Measurements from ENCODE around the gene JPT1. TPM values are rescaled to one million over a fixed set of nuclear protein-coding genes. Genes with fewer than 3 reads are reported as not detected.
A peak's percentile ranks its signal among the peaks of the same experiment; 100 is the strongest.

The JPT1 gene
- total and polyA plus RNA-seq, 10 donors, result 47.1 to 192 (median 99.5) TPM

DNA sequence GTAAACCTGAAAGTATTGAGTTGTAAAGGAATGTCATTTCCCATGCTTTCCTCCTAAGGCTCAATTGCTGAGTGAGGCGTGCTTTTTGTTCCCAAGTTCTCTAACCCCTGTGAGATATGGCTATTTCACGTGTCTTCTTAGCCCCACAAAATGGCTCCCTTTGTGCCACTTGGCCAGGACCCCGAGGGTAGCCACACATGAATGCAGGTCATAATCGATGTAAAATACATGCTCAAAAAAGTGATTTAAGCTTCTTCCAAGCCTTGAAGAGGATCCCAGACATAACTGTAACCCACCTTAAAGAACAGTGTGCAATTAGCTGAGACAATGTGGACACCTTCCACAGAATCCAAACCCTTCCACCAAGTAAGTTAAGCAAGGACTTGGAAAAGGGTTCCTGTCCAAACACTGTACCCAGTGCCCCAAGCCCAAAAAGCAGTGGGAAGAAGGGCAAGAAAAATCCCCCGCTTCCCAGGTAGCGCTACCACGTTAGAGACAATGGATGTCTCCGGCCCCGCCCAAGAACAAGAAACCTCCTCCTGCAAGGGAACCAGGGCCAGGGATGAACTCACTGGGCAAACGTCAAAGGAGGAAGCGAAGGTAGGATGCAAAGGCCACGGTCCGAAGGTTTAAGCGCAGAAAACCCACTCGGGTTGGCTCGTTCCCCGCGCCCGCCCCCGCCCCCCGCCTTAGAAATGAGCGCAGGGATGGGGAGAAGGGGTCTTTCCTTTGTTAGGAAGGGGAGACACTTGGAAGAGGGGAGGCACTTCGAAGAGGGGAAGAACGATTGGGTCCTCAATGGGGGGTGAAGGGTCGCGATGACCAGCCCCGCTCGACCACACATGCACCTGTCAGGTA, 1.2 kb downstream of the JPT1 start:
- 7 to 11% (median 8%) methylated on average over 27 to 28 of the region's 28 CpGs for WGBS, 5 donors
- peaks cover 9 to 54% (median 30%) of the 10 kb centered on the region in 6 donors for H3K4me1 ChIP-seq
- H3K9me3 ChIP-seq, result no peaks in the 10 kb centered on the region
- intact Hi-C loops (cut with DNase I; ENCODE audit: low total_unique reads), result no loop called here
- H3K27me3 ChIP-seq (replicated peaks in 1 of 7), result no peaks in the 10 kb centered on the region
- peak; percentile 80 for DNase-seq
- H3K36me3 ChIP-seq, result peaks cover 0 to 6% (median 3%) of the 10 kb centered on the region in 6 donors
- peak overlapping the region; percentile 76 to 99 (median 90) for H3K4me3 ChIP-seq
- TF ChIP-seq POLR2AphosphoS5 (IDR thresholded peaks at IDR 0.05) (peak in 1 of 3 donors; percentile 45), CTCF (IDR thresholded peaks at IDR 0.05 in 8 of 11, conservative IDR thresholded peaks at IDR 0.05 in 3 of 11) (no peak), POLR2A (IDR thresholded peaks at IDR 0.05) (no peak)
- peak overlapping the region in 5 of 8 donors; percentile 84 to 96 (median 91) for H3K27ac ChIP-seq

GRCh38 chr17:75152523-75152921, 1.8 kb downstream of the JPT1 start:
- Histone ChIP-seq H3K36me3 (peaks cover 0 to 12% (median 8%) of the 10 kb centered on the region in 6 donors), H3K27ac (no peak overlapping the region), H3K4me1 (peaks cover 9 to 57% (median 30%) of the 10 kb centered on the region in 6 donors), H3K27me3 (replicated peaks in 1 of 7) (no peaks in the 10 kb centered on the region), H3K4me3 (peak overlapping the region in 4 of 8 donors; percentile 85 to 99 (median 93)), H3K9me3 (no peaks in the 10 kb centered on the region)
- WGBS, 5 donors, result 69 to 87% (median 82%) methylated on average over 6 of the region's 6 CpGs
- no peak for DNase-seq
- intact Hi-C loops (cut with DNase I; ENCODE audit: low total_unique reads), result no loop called here
- TF ChIP-seq CTCF (IDR thresholded peaks at IDR 0.05 in 8 of 11, conservative IDR thresholded peaks at IDR 0.05 in 3 of 11), result no peak
- no peak for TF ChIP-seq POLR2AphosphoS5 (IDR thresholded peaks at IDR 0.05)
- no peak for TF ChIP-seq POLR2A (IDR thresholded peaks at IDR 0.05)

GRCh38 chr17:75151930-75152329, 2.4 kb downstream of the JPT1 start:
- H3K36me3 ChIP-seq, result peaks cover 0 to 18% (median 14%) of the 10 kb centered on the region in 6 donors
- no peaks in the 10 kb centered on the region for H3K27me3 ChIP-seq (replicated peaks in 1 of 7)
- TF ChIP-seq POLR2AphosphoS5 (IDR thresholded peaks at IDR 0.05) (no peak), POLR2A (IDR thresholded peaks at IDR 0.05) (no peak), CTCF (IDR thresholded peaks at IDR 0.05 in 8 of 11, conservative IDR thresholded peaks at IDR 0.05 in 3 of 11) (no peak)
- no peak overlapping the region for H3K27ac ChIP-seq
- no peaks in the 10 kb centered on the region for H3K9me3 ChIP-seq
- peaks cover 9 to 57% (median 30%) of the 10 kb centered on the region in 6 donors for H3K4me1 ChIP-seq
- DNase-seq, result no peak
- intact Hi-C loops (cut with DNase I; ENCODE audit: low total_unique reads), result no loop called here
- H3K4me3 ChIP-seq, result no peak overlapping the region
- WGBS, 5 donors, result 79 to 90% (median 86%) methylated on average over 6 of the region's 6 CpGs

DNA sequence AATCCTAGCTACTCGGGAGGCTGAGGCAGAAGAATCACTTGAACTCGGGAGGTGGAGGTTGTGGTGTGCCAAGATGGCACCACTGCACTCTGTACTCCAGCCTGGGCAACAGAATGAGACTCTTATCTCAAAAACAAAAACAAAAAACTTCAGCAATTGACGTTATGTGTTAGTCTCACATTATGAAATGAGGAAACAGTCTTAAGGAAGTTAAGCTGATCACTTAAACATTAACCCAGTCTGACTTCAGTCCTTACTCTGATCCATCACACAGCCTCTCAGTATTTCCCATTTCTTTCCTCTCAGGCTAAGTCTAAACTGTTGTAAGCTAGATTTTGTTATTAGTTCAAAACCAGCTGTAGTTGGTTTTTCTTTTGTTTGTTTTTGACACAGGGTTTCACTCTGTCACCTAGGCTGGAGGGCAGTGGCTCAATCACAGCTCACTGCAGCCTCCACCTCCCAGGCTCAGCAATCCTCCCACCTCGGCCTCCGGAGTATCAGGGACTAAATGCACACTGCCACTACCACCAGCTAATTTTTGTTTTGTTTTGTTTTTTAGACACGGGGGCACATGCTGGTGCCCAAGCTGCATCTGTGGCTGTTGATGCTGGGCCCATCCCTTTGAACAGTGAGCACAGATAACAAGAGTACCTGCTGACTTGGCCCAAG, 6.3 kb downstream of the JPT1 start:
- Histone ChIP-seq H3K9me3 (no peaks in the 10 kb centered on the region), H3K27ac (peak overlapping the region in 5 of 8 donors; percentile 42 to 72 (median 64)), H3K4me3 (no peak overlapping the region), H3K27me3 (replicated peaks in 1 of 7) (no peaks in the 10 kb centered on the region), H3K4me1 (peaks cover 4 to 42% (median 17%) of the 10 kb centered on the region in 6 donors), H3K36me3 (peaks cover 0 to 57% (median 46%) of the 10 kb centered on the region in 6 donors)
- intact Hi-C loops (cut with DNase I; ENCODE audit: low total_unique reads), result no loop called here
- DNase-seq, result peak; percentile 14
- 80 to 88% (median 83%) methylated on average over 6 of the region's 6 CpGs for WGBS, 5 donors
- TF ChIP-seq POLR2AphosphoS5 (IDR thresholded peaks at IDR 0.05) (peak in 1 of 3 donors; percentile 24), CTCF (IDR thresholded peaks at IDR 0.05 in 8 of 11, conservative IDR thresholded peaks at IDR 0.05 in 3 of 11) (no peak)

All from spleen (tissue), 11 donors.